Measurements from ENCODE around the gene ASCC1. TPM values are rescaled to one million over a fixed set of nuclear protein-coding genes. Genes with fewer than 3 reads are reported as not detected.
"Not testable (repeated sequence)": the region's sequence is repeated elsewhere in the genome, so short reads cannot be mapped to it uniquely, and the experiment has no call there.

ASCC1 gene
- total RNA-seq, 1 donor from 2014 or later, result 49.5 TPM

- Histone ChIP-seq H3K9ac (no peak overlapping the region), H3K36me3 (no peaks in the 10 kb centered on the region), H3K4me3 (no peak overlapping the region), H3K9me3 (ENCODE audit: low read depth) (no peaks in the 10 kb centered on the region), H3F3A (ENCODE audit: low read depth) (peaks cover 9% of the 10 kb centered on the region), H3K27ac (peak overlapping the region; percentile 55), H3K27me3 (no peaks in the 10 kb centered on the region), H3K79me2 (ENCODE audit: low read depth) (no peaks in the 10 kb centered on the region), H3K4me1 (peaks cover 10% of the 10 kb centered on the region), H4K20me1 (ENCODE audit: low read depth) (no peaks in the 10 kb centered on the region), H3K4me2 (peak overlapping the region; percentile 4), H2AFZ (replicated peaks) (no peak overlapping the region)
- TF ChIP-seq CTCF (IDR thresholded peaks at IDR 0.05) (no peak), EZH2phosphoT487 (IDR thresholded peaks at IDR 0.05) (no peak), EZH2 (IDR thresholded peaks at IDR 0.05) (no peak)
- H3K4me1 Mint-ChIP-seq, result peaks cover 49% of the 10 kb centered on the region
- peak; percentile 23 for DNase-seq (ENCODE audit: low spot score)
- peaks cover 9% of the 10 kb centered on the region for H3K36me3 Mint-ChIP-seq
- H3K27ac Mint-ChIP-seq, result peak overlapping the region; percentile 93
- H3K9me3 Mint-ChIP-seq, result no peaks in the 10 kb centered on the region
- H3K4me3 Mint-ChIP-seq, result peak overlapping the region; percentile 67
- H3K27me3 Mint-ChIP-seq (ENCODE audit: insufficient read depth, low read depth), result peaks cover 2% of the 10 kb centered on the region
These were observed 57.9 kb downstream of the ASCC1 start for GRCh38 chr10:72158176-72158575.

GRCh38 chr10:72156223-72156622 is 59.9 kb downstream of the ASCC1 start:
- Histone ChIP-seq H2AFZ (replicated peaks) (no peak overlapping the region), H3K9me3 (ENCODE audit: low read depth) (no peaks in the 10 kb centered on the region), H4K20me1 (ENCODE audit: low read depth) (no peaks in the 10 kb centered on the region), H3K36me3 (no peaks in the 10 kb centered on the region), H3K9ac (no peak overlapping the region), H3K4me2 (no peak overlapping the region), H3K4me1 (peaks cover 10% of the 10 kb centered on the region), H3K79me2 (ENCODE audit: low read depth) (no peaks in the 10 kb centered on the region), H3K27ac (no peak overlapping the region), H3K4me3 (no peak overlapping the region), H3F3A (ENCODE audit: low read depth) (peaks cover 9% of the 10 kb centered on the region), H3K27me3 (no peaks in the 10 kb centered on the region)
- H3K27me3 Mint-ChIP-seq (ENCODE audit: insufficient read depth, low read depth), result peaks cover 2% of the 10 kb centered on the region
- no peak for TF ChIP-seq EZH2phosphoT487 (IDR thresholded peaks at IDR 0.05)
- no peak for TF ChIP-seq CTCF (IDR thresholded peaks at IDR 0.05)
- no peak for TF ChIP-seq EZH2 (IDR thresholded peaks at IDR 0.05)
- no peak overlapping the region for H3K4me3 Mint-ChIP-seq
- peaks cover 10% of the 10 kb centered on the region for H3K36me3 Mint-ChIP-seq
- H3K4me1 Mint-ChIP-seq, result peaks cover 45% of the 10 kb centered on the region
- no peak for DNase-seq (ENCODE audit: low spot score)
- H3K27ac Mint-ChIP-seq, result no peak overlapping the region
- H3K9me3 Mint-ChIP-seq, result no peaks in the 10 kb centered on the region

GRCh38 chr10:72152286-72152685 is 63.8 kb downstream of the ASCC1 start:
- no peak overlapping the region for H3K4me3 ChIP-seq
- Mint-ChIP-seq H3K36me3 (peaks cover 9% of the 10 kb centered on the region), H3K27ac (no peak overlapping the region), H3K4me3 (no peak overlapping the region), H3K27me3 (ENCODE audit: insufficient read depth, low read depth) (peaks cover 2% of the 10 kb centered on the region), H3K4me1 (peaks cover 17% of the 10 kb centered on the region), H3K9me3 (no peaks in the 10 kb centered on the region)
- TF ChIP-seq EZH2 (IDR thresholded peaks at IDR 0.05), result no peak
- no peak for TF ChIP-seq EZH2phosphoT487 (IDR thresholded peaks at IDR 0.05)
- DNase-seq (ENCODE audit: low spot score), result no peak
- H2AFZ ChIP-seq (replicated peaks), result no peak overlapping the region
- no peaks in the 10 kb centered on the region for H3K27me3 ChIP-seq
- no peak overlapping the region for H3K27ac ChIP-seq
- H3K4me2 ChIP-seq, result no peak overlapping the region
- H3K36me3 ChIP-seq, result no peaks in the 10 kb centered on the region
- no peaks in the 10 kb centered on the region for H3K79me2 ChIP-seq (ENCODE audit: low read depth)
- H3K9me3 ChIP-seq (ENCODE audit: low read depth), result no peaks in the 10 kb centered on the region
- no peaks in the 10 kb centered on the region for H4K20me1 ChIP-seq (ENCODE audit: low read depth)
- H3K4me1 ChIP-seq, result no peaks in the 10 kb centered on the region
- H3K9ac ChIP-seq, result no peak overlapping the region
- no peaks in the 10 kb centered on the region for H3F3A ChIP-seq (ENCODE audit: low read depth)

- H3K27me3 ChIP-seq; H3K36me3 Mint-ChIP-seq; H3K36me3 ChIP-seq; H3K27ac Mint-ChIP-seq; H4K20me1 ChIP-seq (ENCODE audit: low read depth); H3K79me2 ChIP-seq (ENCODE audit: low read depth); H3K9me3 ChIP-seq (ENCODE audit: low read depth); H2AFZ ChIP-seq (replicated peaks); H3K27me3 Mint-ChIP-seq (ENCODE audit: insufficient read depth, low read depth); H3K4me3 ChIP-seq; H3K4me2 ChIP-seq; H3K9ac ChIP-seq; H3K4me3 Mint-ChIP-seq; H3K9me3 Mint-ChIP-seq; H3K27ac ChIP-seq; DNase-seq (ENCODE audit: low spot score): not testable (repeated sequence)
- Histone ChIP-seq H3F3A (ENCODE audit: low read depth) (peaks cover 13% of the 10 kb centered on the region), H3K4me1 (peaks cover 11% of the 10 kb centered on the region)
- peaks cover 17% of the 10 kb centered on the region for H3K4me1 Mint-ChIP-seq
These were observed 65.2 kb downstream of the ASCC1 start for GRCh38 chr10:72150746-72151478.

GRCh38 chr10:72147324-72147584 is 68.8 kb downstream of the ASCC1 start:
- H3K4me2 ChIP-seq, H3K9me3 Mint-ChIP-seq: not testable (repeated sequence)
- peaks cover 24% of the 10 kb centered on the region for H3K4me1 Mint-ChIP-seq

More at GRCh38 chr10:72147324-72147584, 68.8 kb downstream of the ASCC1 start:
- H3K9ac ChIP-seq; H3K36me3 ChIP-seq; H3K36me3 Mint-ChIP-seq; H3K27ac ChIP-seq; H3K9me3 ChIP-seq (ENCODE audit: low read depth); H4K20me1 ChIP-seq (ENCODE audit: low read depth); H3K27ac Mint-ChIP-seq; H2AFZ ChIP-seq (replicated peaks); DNase-seq (ENCODE audit: low spot score); H3K27me3 ChIP-seq; H3K4me3 ChIP-seq; H3K79me2 ChIP-seq (ENCODE audit: low read depth); H3K4me3 Mint-ChIP-seq; H3K27me3 Mint-ChIP-seq (ENCODE audit: insufficient read depth, low read depth): not testable (repeated sequence)
- peaks cover 20% of the 10 kb centered on the region for H3F3A ChIP-seq (ENCODE audit: low read depth)
- peaks cover 22% of the 10 kb centered on the region for H3K4me1 ChIP-seq

All from neural progenitor cell (in vitro differentiated cells).